ENCODE results near the gene GDI1. TPM values are rescaled to one million over a fixed set of nuclear protein-coding genes. Genes with fewer than 3 reads are reported as not detected.

GDI1 gene
- polyA plus RNA-seq, 2 of the 4 experiments (the other 2 are of a cell fraction), result 124 to 128 TPM

DNA sequence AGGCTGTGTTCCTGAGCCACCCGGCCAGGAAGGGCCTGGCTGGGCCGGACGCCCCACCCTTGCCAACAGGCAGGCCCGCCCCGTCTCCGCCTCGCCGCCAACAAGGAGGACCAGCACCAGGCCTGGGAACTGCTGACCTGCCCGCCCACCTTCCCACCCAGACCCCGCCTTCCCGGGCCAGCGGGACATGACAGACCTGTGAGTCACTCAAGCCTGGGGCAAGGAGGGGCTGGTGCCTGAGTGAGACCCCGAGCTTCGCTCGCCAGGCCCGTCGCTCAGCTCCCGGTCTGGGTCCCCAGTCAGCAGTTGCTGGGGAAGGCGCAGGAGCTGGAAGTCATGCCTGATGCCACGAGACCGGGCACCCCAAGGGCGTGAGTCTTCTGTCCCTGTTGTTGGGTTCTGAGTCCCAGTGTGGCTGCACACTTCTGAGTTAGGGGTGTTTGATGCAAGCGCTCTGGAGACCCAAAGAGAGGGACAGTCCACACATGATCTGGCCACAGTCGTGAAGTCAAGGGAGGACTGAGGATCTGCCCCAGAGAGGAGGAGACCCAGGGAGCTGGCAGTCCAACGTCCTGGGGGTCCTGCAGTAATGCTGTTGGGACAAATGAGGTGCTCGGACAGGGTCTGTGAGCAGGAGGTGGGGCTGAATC is 27.6 kb upstream of the GDI1 start, which contains the start of gene DNASE1L1:
TSS of gene DNASE1L1 (minus strand) at position 33 of the 650 bp plus-strand sequence. CDS start 3,686 bp downstream, outside the sequence.
- DNase-seq (ENCODE audit: low read depth in 1 of 2, low spot score in 1 of 2) (peak; percentile 62 to 91), FAIRE-seq (peak; percentile 68), ATAC-seq (peak; percentile 85 to 90)
- H3K4me1 ChIP-seq, result peaks cover 28% of the 10 kb centered on the region
- H3K4me3 ChIP-seq, result peak within 1 kb of the TSS; percentile 47
- TF ChIP-seq SMC3 (IDR thresholded peaks at IDR 0.05) (no peak), FOSL2 (IDR thresholded peaks at IDR 0.05) (no peak), FOSL2 (CRISPR knock-in tag; IDR thresholded peaks at IDR 0.05) (peak; percentile 86), ZFP36 (IDR thresholded peaks at IDR 0.05; ENCODE audit: borderline replicate concordance, partially characterized antibody) (no peak), JUN (IDR thresholded peaks at IDR 0.05) (no peak), MAFK (IDR thresholded peaks at IDR 0.05; ENCODE audit: partially characterized antibody) (no peak), HOXA7 (CRISPR knock-in tag; IDR thresholded peaks at IDR 0.05) (no peak), HOXB13 (CRISPR knock-in tag; IDR thresholded peaks at IDR 0.05; ENCODE audit: low read depth) (no peak), GATA3 (IDR thresholded peaks at IDR 0.05; ENCODE audit: borderline replicate concordance) (no peak), POLR2A (IDR thresholded peaks at IDR 0.05; ENCODE audit: low read length) (no peak), RCOR1 (IDR thresholded peaks at IDR 0.05; ENCODE audit: low read depth, low read length) (no peak), RFX5 (IDR thresholded peaks at IDR 0.05) (peak; percentile 96), CHD2 (IDR thresholded peaks at IDR 0.05; ENCODE audit: low read length, partially characterized antibody) (no peak), CHD4 (IDR thresholded peaks at IDR 0.05; ENCODE audit: borderline replicate concordance) (no peak), TP53 (CRISPR knock-in tag; IDR thresholded peaks at IDR 0.05) (no peak), POLR2AphosphoS2 (conservative IDR thresholded peaks at IDR 0.05; ENCODE audit: low read length) (no peak), RARB (CRISPR knock-in tag; IDR thresholded peaks at IDR 0.05) (no peak), BHLHE40 (IDR thresholded peaks at IDR 0.05; ENCODE audit: low read depth, low read length) (no peak), KDM1A (IDR thresholded peaks at IDR 0.05; ENCODE audit: low read depth) (no peak), EHF (CRISPR knock-in tag; IDR thresholded peaks at IDR 0.05) (no peak)
- TF ChIP-seq, protein P1, sequence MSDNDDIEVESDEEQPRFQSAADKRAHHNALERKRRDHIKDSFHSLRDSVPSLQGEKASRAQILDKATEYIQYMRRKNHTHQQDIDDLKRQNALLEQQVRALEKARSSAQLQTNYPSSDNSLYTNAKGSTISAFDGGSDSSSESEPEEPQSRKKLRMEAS (IDR thresholded peaks at IDR 0.05), result peak; percentile 39; the same call in 1 of the 2 replicates
- TF ChIP-seq, protein P2, sequence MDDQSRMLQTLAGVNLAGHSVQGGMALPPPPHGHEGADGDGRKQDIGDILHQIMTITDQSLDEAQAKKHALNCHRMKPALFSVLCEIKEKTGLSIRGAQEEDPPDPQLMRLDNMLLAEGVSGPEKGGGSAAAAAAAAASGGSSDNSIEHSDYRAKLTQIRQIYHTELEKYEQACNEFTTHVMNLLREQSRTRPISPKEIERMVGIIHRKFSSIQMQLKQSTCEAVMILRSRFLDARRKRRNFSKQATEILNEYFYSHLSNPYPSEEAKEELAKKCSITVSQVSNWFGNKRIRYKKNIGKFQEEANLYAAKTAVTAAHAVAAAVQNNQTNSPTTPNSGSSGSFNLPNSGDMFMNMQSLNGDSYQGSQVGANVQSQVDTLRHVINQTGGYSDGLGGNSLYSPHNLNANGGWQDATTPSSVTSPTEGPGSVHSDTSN (IDR thresholded peaks at IDR 0.05), result 0 out of 2 replicates have a peak, but pooled peaks have one; percentile 21
- TF ChIP-seq, protein P3, sequence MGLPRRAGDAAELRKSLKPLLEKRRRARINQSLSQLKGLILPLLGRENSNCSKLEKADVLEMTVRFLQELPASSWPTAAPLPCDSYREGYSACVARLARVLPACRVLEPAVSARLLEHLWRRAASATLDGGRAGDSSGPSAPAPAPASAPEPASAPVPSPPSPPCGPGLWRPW (IDR thresholded peaks at IDR 0.05), result no peak
- TF ChIP-seq, protein P4, sequence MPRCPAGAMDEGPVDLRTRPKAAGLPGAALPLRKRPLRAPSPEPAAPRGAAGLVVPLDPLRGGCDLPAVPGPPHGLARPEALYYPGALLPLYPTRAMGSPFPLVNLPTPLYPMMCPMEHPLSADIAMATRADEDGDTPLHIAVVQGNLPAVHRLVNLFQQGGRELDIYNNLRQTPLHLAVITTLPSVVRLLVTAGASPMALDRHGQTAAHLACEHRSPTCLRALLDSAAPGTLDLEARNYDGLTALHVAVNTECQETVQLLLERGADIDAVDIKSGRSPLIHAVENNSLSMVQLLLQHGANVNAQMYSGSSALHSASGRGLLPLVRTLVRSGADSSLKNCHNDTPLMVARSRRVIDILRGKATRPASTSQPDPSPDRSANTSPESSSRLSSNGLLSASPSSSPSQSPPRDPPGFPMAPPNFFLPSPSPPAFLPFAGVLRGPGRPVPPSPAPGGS (IDR thresholded peaks at IDR 0.05), result no peak
- TF ChIP-seq, protein P5, sequence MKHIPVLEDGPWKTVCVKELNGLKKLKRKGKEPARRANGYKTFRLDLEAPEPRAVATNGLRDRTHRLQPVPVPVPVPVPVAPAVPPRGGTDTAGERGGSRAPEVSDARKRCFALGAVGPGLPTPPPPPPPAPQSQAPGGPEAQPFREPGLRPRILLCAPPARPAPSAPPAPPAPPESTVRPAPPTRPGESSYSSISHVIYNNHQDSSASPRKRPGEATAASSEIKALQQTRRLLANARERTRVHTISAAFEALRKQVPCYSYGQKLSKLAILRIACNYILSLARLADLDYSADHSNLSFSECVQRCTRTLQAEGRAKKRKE (CRISPR knock-in tag; IDR thresholded peaks at IDR 0.05; ENCODE audit: low read depth), result no peak
- H3K9me3 ChIP-seq, result no peaks in the 10 kb centered on the region
- H3K4me2 ChIP-seq, result peak within 1 kb of the TSS; percentile 93
- WGBS (ENCODE audit: missing lambda C conversion rate), result 9% methylated on average over 7 of the region's 26 CpGs
- ChIA-PET CTCF (interaction anchor here (0.9 to 3.3 kb wide), 3 partner anchors 10 to 36 kb away, joined by 3 to 21 read pairs (median 14); partner anchors contain the start of genes FLNA and RPL10), POLR2A (interaction anchor here (1.0 to 3.3 kb wide), 3 partner anchors 9 to 81 kb away, joined by 3 to 19 read pairs (median 6); partner anchors contain the start of gene RPL10)
- peak within 1 kb of the TSS; percentile 84 to 100 for H3K27ac ChIP-seq

DNA sequence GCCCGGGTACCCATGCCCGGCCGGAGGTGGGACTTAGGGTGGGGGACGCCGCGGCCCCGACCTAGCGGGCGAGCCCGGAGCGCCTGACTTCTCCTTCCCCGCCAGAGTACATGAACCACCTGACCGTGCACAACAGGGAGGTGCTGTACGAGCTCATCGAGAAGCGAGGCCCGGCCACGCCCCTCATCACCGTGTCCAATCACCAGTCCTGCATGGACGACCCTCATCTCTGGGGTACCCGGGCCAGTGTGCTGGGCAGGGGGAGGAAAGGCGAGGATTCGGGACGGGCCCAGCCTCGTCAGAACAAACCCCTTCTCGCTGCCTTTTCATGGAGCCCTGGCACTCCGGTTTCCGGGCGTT is 25.0 kb upstream of the GDI1 start:
- ChIA-PET CTCF (interaction anchor here (1.0 to 1.1 kb wide), 2 partner anchors 23 to 39 kb away, joined by 3 read pairs; no protein-coding TSS in a partner anchor), POLR2A (interaction anchor here (0.5 to 1.2 kb wide), 5 partner anchors 13 to 393 kb away, joined by 3 to 7 read pairs (median 3); partner anchors contain the start of genes ATP6AP1 and RPL10)
- TF ChIP-seq ZC3H11A (IDR thresholded peaks at IDR 0.05), result no peak
- no peak for TF ChIP-seq EHMT2 (IDR thresholded peaks at IDR 0.05; ENCODE audit: low read depth)
- no peak for TF ChIP-seq ZNF302 (CRISPR knock-in tag; IDR thresholded peaks at IDR 0.05)
- TF ChIP-seq, protein P6, sequence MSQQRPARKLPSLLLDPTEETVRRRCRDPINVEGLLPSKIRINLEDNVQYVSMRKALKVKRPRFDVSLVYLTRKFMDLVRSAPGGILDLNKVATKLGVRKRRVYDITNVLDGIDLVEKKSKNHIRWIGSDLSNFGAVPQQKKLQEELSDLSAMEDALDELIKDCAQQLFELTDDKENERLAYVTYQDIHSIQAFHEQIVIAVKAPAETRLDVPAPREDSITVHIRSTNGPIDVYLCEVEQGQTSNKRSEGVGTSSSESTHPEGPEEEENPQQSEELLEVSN (IDR thresholded peaks at IDR 0.05; ENCODE audit: borderline replicate concordance, low read depth), result no peak
- TF ChIP-seq EP300 (IDR thresholded peaks at IDR 0.05), result no peak
- no peak for TF ChIP-seq BHLHE40 (IDR thresholded peaks at IDR 0.05; ENCODE audit: low read depth, low read length)
- TF ChIP-seq, protein P2 (IDR thresholded peaks at IDR 0.05), result no peak
- no peak for TF ChIP-seq ESRRA (IDR thresholded peaks at IDR 0.05; ENCODE audit: borderline replicate concordance, low read length)
- no peak for TF ChIP-seq FOSB (CRISPR knock-in tag; IDR thresholded peaks at IDR 0.05)
- TF ChIP-seq, protein P7, sequence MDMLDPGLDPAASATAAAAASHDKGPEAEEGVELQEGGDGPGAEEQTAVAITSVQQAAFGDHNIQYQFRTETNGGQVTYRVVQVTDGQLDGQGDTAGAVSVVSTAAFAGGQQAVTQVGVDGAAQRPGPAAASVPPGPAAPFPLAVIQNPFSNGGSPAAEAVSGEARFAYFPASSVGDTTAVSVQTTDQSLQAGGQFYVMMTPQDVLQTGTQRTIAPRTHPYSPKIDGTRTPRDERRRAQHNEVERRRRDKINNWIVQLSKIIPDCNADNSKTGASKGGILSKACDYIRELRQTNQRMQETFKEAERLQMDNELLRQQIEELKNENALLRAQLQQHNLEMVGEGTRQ (IDR thresholded peaks at IDR 0.05), result peak; percentile 55; the same call in 1 of the 2 replicates

More for the DNA sequence above, 25.0 kb upstream of the GDI1 start:
- H3K27ac ChIP-seq, result peak overlapping the region; percentile 96 to 100
- ATAC-seq (peak; percentile 72 to 80), FAIRE-seq (peak; percentile 97), DNase-seq (ENCODE audit: low read depth in 1 of 2, low spot score in 1 of 2) (peak; percentile 67 to 69)
- H3K9me3 ChIP-seq, result no peaks in the 10 kb centered on the region
- WGBS (ENCODE audit: missing lambda C conversion rate), result 20% methylated on average over 3 of the region's 29 CpGs
- H3K4me3 ChIP-seq, result peak overlapping the region; percentile 89
- H3K4me1 ChIP-seq, result peaks cover 28% of the 10 kb centered on the region
- H3K4me2 ChIP-seq, result peak overlapping the region; percentile 93
